GM10266 (cell line): Measurements from ENCODE around the gene RPS6KA5.
"Not testable (repeated sequence)": the region's sequence is repeated elsewhere in the genome, so short reads cannot be mapped to it uniquely, and the experiment has no call there.

Source experiments
- DNase-seq: peaks from one replicate; pipeline ENCODE4 v3.0.0; 2012; ENCODE audit errors: extremely low spot score
- CTCF ChIP-seq: IDR thresholded peaks from 2 replicates; pipeline ENCODE4 v1.5.1; 2012; ENCODE audit warnings: mild to moderate bottlenecking, low read depth; ENCODE audit not compliant: control insufficient read depth, insufficient read depth; ENCODE audit errors: missing control alignments

The RPS6KA5 gene

GRCh38 chr14:90983560-90983959, 76.9 kb downstream of the RPS6KA5 start:
- no peak for TF ChIP-seq CTCF
- DNase-seq, result no peak

- TF ChIP-seq CTCF, result no peak
- DNase-seq, result no peak
Observed at GRCh38 chr14:90981636-90982035, 78.8 kb downstream of the RPS6KA5 start.

- DNase-seq, result not testable (repeated sequence)
Observed at GRCh38 chr14:90980636-90981035, 79.8 kb downstream of the RPS6KA5 start.

GRCh38 chr14:90979515-90979914, 80.9 kb downstream of the RPS6KA5 start:
- DNase-seq, result no peak
- TF ChIP-seq CTCF, result no peak

GRCh38 chr14:90976101-90976500, 84.3 kb downstream of the RPS6KA5 start:
- TF ChIP-seq CTCF, result no peak
- DNase-seq, result no peak

GRCh38 chr14:90971687-90972086, 88.8 kb downstream of the RPS6KA5 start:
- DNase-seq, result no peak
- no peak for TF ChIP-seq CTCF

GRCh38 chr14:90970167-90970600, 90.3 kb downstream of the RPS6KA5 start:
- TF ChIP-seq CTCF, result no peak

GRCh38 chr14:90969531-90970166, 90.8 kb downstream of the RPS6KA5 start:
- DNase-seq, result no peak
- TF ChIP-seq CTCF, result no peak

More at GRCh38 chr14:90970167-90970600, 90.3 kb downstream of the RPS6KA5 start:
- DNase-seq, result peak; percentile 23
